Esophagus muscularis mucosa (tissue), 4 donors: Measurements from ENCODE around the gene NGEF. TPM values are rescaled to one million over a fixed set of nuclear protein-coding genes. Genes with fewer than 3 reads are reported as not detected.

ENCODE experiments used
- DNase-seq: peaks from one replicate; pipeline ENCODE4 v3.0.0-alpha.2; 2017; ENCODE audit errors: extremely low spot score
- H3K27ac ChIP-seq, 4 donors: fragments of 200-600 bp; sonication (generic); replicated peaks in 1 of 4; 1 replicate in 3 of 4; 2 replicates in 1 of 4; pipeline ENCODE4 v1.5.1; 2016 to 2019; ENCODE audit warnings: mild to moderate bottlenecking in 1 of 4
- H3K27me3 ChIP-seq, 4 donors: fragments of 200-600 bp; sonication (generic); one replicate each; pipeline versions ENCODE4 v1.5.1 to v1.6.0; 2016 to 2019
- H3K36me3 ChIP-seq, 4 donors: fragments of 200-600 bp; sonication (generic); one replicate each; pipeline ENCODE4 v1.5.1; 2016 to 2019
- H3K4me1 ChIP-seq, 4 donors: fragments of 200-600 bp; sonication (generic); one replicate each; pipeline ENCODE4 v1.5.1; 2016 to 2019
- H3K4me3 ChIP-seq, 4 donors: fragments of 200-600 bp; sonication (generic); 1 replicate in 2 of 4; 2 replicates in 2 of 4; pipeline ENCODE4 v1.5.1; 2016 to 2019; ENCODE audit warnings: mild to moderate bottlenecking in 4 of 4, moderate library complexity in 1 of 4
- H3K9me3 ChIP-seq, 4 donors: fragments of 200-600 bp; sonication (generic); 1 replicate in 3 of 4; 2 replicates in 1 of 4; pipeline ENCODE4 v1.5.1; 2016 to 2019
- CTCF ChIP-seq, 3 experiments: fragments of 200-600 bp in 2 of 3; fragments of 450-650 bp in 1 of 3; sonication (generic) in 2 of 3; IDR thresholded peaks; one replicate each; pipeline ENCODE4 v1.5.1; 2017 to 2019; ENCODE audit warnings: antibody characterized with exemption in 3 of 3, mild to moderate bottlenecking in 2 of 3, moderate library complexity in 1 of 3
- EP300 ChIP-seq: sonication (generic); formaldehyde crosslinking; IDR thresholded peaks from one replicate; pipeline ENCODE4 v1.6.1; 2017; ENCODE audit warnings: antibody characterized with exemption
- POLR2A ChIP-seq: fragments of 450-650 bp; IDR thresholded peaks from one replicate; pipeline ENCODE4 v1.6.1; 2017; ENCODE audit warnings: antibody characterized with exemption, moderate library complexity, mild to moderate bottlenecking, low read depth
- POLR2AphosphoS5 ChIP-seq, 2 donors: sonication (generic); formaldehyde crosslinking; IDR thresholded peaks; one replicate each; pipeline ENCODE4 v1.6.1; 2017; ENCODE audit warnings: antibody characterized with exemption in 2 of 2
- WGBS: methylation state at CpG from one replicate; pipeline ENCODE4 v1.1.5; 2018; 5-methylcytosine and 5-hydroxymethylcytosine counted together
- intact Hi-C: fragments of 100-400 bp; cut with DNase I; formaldehyde crosslinking; loops from one replicate; pipeline ENCODE4 v1.15.1; 2023
- total RNA-seq, 4 donors: library from RNA; depleted of rRNA; stranded (reverse); fragments of >200 nt; gene quantifications; one replicate each; pipeline versions ENCODE4 v1.1.0 to v1.2.1, GENCODE V29; 2016

Gene NGEF
- total RNA-seq, 4 donors from 2014 or later, result 0.33 to 0.98 (median 0.52) TPM; not detected in 1

- Histone ChIP-seq H3K9me3 (no peaks in the 10 kb centered on the region), H3K4me3 (no peak overlapping the region), H3K4me1 (no peaks in the 10 kb centered on the region), H3K27ac (no peak overlapping the region), H3K27me3 (peaks cover 0 to 26% (median 0%) of the 10 kb centered on the region in 4 donors), H3K36me3 (no peaks in the 10 kb centered on the region)
- no peak for DNase-seq
- WGBS, result 100% methylated on average over 5 of the region's 10 CpGs
- intact Hi-C loops, result no loop called here
- TF ChIP-seq POLR2A (no peak), EP300 (no peak), POLR2AphosphoS5 (IDR thresholded peaks at IDR 0.05) (no peak), CTCF (IDR thresholded peaks at IDR 0.05) (no peak)
Measured at GRCh38 chr2:233039846-233040530, 26.9 kb upstream of the NGEF start.

- intact Hi-C loops, result no loop called here
- H3K4me1 ChIP-seq, result no peaks in the 10 kb centered on the region
- H3K9me3 ChIP-seq, result no peaks in the 10 kb centered on the region
- no peak overlapping the region for H3K27ac ChIP-seq
- TF ChIP-seq CTCF (IDR thresholded peaks at IDR 0.05), result no peak
- H3K4me3 ChIP-seq, result no peak overlapping the region
- H3K36me3 ChIP-seq, result no peaks in the 10 kb centered on the region
- DNase-seq, result no peak
- 79% methylated on average over 8 of the region's 8 CpGs for WGBS
- peaks cover 0 to 26% (median 0%) of the 10 kb centered on the region in 4 donors for H3K27me3 ChIP-seq
Measured at GRCh38 chr2:233039212-233039845, 26.3 kb upstream of the NGEF start.

- intact Hi-C loops, result no loop called here
- H3K9me3 ChIP-seq, result no peaks in the 10 kb centered on the region
- H3K27ac ChIP-seq, result no peak overlapping the region
- no peaks in the 10 kb centered on the region for H3K36me3 ChIP-seq
- peaks cover 0 to 22% (median 0%) of the 10 kb centered on the region in 4 donors for H3K27me3 ChIP-seq
- H3K4me3 ChIP-seq, result no peak overlapping the region
- no peaks in the 10 kb centered on the region for H3K4me1 ChIP-seq
- 84% methylated on average over 2 of the region's 2 CpGs for WGBS
- TF ChIP-seq POLR2A (no peak), POLR2AphosphoS5 (IDR thresholded peaks at IDR 0.05) (no peak), EP300 (no peak), CTCF (IDR thresholded peaks at IDR 0.05) (no peak)
- no peak for DNase-seq
Measured at GRCh38 chr2:233037078-233037477, 24.0 kb upstream of the NGEF start.

GRCh38 chr2:233036162-233036838 lies 23.2 kb upstream of the NGEF start:
- H3K9me3 ChIP-seq, result no peaks in the 10 kb centered on the region
- H3K4me3 ChIP-seq, result no peak overlapping the region
- H3K36me3 ChIP-seq, result no peaks in the 10 kb centered on the region
- no peaks in the 10 kb centered on the region for H3K4me1 ChIP-seq
- TF ChIP-seq POLR2A (no peak), EP300 (no peak), CTCF (IDR thresholded peaks at IDR 0.05) (no peak), POLR2AphosphoS5 (IDR thresholded peaks at IDR 0.05) (no peak)
- no peak overlapping the region for H3K27ac ChIP-seq
- 85% methylated on average over 11 of the region's 12 CpGs for WGBS
- intact Hi-C loops, result no loop called here
- DNase-seq, result no peak
- H3K27me3 ChIP-seq, result peaks cover 0 to 15% (median 0%) of the 10 kb centered on the region in 4 donors
